AG09319 (cell line): ENCODE data around the gene EIF2AK3.

Source experiments
- DNase-seq: peaks from one replicate; pipeline ENCODE4 v3.0.0-alpha.2; 2010; ENCODE audit warnings: low read depth; ENCODE audit errors: extremely low read depth
- TF ChIP-seq, protein P1 (sequence below): IDR thresholded peaks from 2 replicates; pipeline ENCODE4 v1.5.1; 2011; ENCODE audit warnings: low read depth, mild to moderate bottlenecking, inconsistent platforms, low read length, moderate library complexity

Gene EIF2AK3

GRCh38 chr2:88627055-88627855, at the start of gene EIF2AK3:
Gene EIF2AK3 (minus strand): TSS chr2:88627464. CDS start chr2:88627274, 190 bp downstream.
- DNase-seq, result peak; percentile 100
- TF ChIP-seq, protein P1, sequence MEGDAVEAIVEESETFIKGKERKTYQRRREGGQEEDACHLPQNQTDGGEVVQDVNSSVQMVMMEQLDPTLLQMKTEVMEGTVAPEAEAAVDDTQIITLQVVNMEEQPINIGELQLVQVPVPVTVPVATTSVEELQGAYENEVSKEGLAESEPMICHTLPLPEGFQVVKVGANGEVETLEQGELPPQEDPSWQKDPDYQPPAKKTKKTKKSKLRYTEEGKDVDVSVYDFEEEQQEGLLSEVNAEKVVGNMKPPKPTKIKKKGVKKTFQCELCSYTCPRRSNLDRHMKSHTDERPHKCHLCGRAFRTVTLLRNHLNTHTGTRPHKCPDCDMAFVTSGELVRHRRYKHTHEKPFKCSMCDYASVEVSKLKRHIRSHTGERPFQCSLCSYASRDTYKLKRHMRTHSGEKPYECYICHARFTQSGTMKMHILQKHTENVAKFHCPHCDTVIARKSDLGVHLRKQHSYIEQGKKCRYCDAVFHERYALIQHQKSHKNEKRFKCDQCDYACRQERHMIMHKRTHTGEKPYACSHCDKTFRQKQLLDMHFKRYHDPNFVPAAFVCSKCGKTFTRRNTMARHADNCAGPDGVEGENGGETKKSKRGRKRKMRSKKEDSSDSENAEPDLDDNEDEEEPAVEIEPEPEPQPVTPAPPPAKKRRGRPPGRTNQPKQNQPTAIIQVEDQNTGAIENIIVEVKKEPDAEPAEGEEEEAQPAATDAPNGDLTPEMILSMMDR, result no peak

DNA sequence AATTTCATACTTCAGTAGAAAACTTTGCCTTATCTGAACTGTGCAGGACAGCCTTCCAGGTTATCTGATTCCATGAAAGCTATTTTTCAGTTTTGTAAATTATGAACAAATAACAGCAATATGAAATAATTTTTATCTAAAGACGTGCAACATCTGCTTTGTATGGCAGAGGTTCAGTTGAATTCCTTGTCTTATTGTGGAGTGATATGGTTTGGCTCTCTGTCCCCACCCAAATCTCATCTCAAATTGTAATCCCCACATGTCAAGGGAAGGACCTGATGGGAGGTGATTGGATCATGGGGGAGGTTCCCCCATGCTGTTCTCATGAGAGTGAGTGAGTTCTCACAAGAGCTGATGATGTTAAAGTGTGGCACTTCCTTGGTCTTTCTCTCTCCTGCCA, 46.1 kb upstream of the EIF2AK3 start:
- TF ChIP-seq, protein P1, result no peak
- no peak for DNase-seq

DNA sequence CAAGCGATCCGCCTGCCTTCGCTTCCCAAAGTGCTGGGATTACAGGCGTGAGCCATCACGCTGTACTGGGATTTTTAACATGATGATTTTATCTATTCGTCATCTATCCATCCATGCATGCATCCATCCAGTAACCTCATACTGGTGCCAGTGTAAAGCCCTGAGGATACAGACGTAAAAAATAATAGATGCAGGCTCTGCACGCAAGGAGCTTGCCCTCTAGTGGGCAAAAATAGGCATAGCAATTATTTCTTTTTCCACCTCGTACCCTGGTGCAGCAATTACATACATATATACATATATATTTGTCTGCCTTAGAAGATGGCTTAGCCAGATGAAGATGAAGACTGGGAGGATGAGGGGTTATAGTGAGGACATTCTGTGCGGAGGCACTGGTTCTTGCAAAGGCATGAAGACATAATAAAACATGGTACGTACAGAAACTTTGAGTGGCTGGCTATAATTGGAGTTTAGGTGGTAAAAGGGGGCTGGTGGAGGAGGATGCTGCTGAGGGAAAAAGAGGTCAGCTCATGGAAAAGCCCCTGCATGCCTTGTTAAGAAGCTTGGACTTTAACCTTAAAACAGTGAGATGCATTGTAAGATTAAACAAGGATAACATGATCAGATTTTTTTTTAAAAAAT, 44.6 kb upstream of the EIF2AK3 start:
- no peak for DNase-seq
- TF ChIP-seq, protein P1, result peak; percentile 82

GRCh38 chr2:88669482-88670214, 42.4 kb upstream of the EIF2AK3 start:
- no peak for DNase-seq
- TF ChIP-seq, protein P1, result peak; percentile 72

DNA sequence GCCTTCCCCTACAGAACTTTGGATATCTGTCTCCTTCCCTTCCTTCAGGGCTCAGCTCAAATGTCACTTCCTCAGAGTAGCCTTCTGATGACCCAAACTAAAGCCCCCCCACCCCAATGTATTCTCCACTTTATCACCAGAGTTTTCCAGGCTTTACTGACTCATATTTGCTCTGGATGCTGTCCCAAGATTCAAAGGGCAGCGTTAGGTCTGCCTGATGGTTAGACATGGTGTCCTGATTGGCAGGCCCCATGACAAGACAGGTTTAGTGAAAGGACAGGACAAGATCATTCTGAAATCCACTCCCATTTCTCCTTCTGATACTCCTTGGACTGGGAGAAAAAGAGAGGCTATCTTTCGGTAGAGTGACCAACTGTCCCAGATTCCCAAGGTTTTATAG, 41.6 kb upstream of the EIF2AK3 start:
- TF ChIP-seq, protein P1, result no peak
- no peak for DNase-seq

DNA sequence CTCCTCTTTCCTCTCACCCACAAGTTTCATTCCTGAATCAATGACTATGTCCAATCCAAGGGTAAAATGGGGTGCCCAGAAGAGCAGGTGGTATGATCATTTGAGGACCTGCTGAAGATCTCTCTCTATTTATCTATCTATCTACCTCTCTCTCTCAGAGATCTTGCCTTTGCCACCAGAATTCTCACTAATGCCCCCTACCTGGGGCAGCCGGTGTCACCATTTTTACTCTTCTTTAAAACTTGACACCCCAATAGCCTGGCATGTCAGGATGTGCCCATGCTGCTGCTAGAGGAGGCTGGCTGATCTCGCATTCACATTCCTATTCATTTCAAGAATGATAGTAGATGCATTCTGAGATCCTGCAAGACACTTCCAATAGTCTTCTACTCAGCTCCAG, 40.0 kb upstream of the EIF2AK3 start:
- DNase-seq, result no peak
- TF ChIP-seq, protein P1, result no peak

GRCh38 chr2:88666576-88666975, 39.3 kb upstream of the EIF2AK3 start:
- TF ChIP-seq, protein P1, result no peak
- DNase-seq, result no peak
